Gastrocnemius medialis (tissue), 4 donors: ENCODE data around the gene ANKS1B. TPM values are rescaled to one million over a fixed set of nuclear protein-coding genes. Genes with fewer than 3 reads are reported as not detected.

Experiments used
- ATAC-seq, 2 donors: fragments of 150-250 bp; one replicate each; pipeline ENCODE4 v1.9.1; 2016
- DNase-seq, 2 donors: peaks; one replicate each; pipeline ENCODE4 v3.0.0-alpha.2; 2019
- H3K27ac ChIP-seq, 4 donors: fragments of 200-600 bp; sonication (generic); 1 replicate in 1 of 4; 2 replicates in 3 of 4; pipeline ENCODE4 v1.5.1; 2016 to 2018; ENCODE audit warnings: mild to moderate bottlenecking in 2 of 4, moderate library complexity in 1 of 4
- H3K27me3 ChIP-seq, 3 donors: fragments of 200-600 bp; sonication (generic) in 2 of 3; 1 replicate in 1 of 3; 2 replicates in 2 of 3; pipeline versions ENCODE4 v1.5.1 to v1.6.0; 2016 to 2019; ENCODE audit warnings: mild to moderate bottlenecking in 1 of 3, moderate library complexity in 1 of 3
- H3K36me3 ChIP-seq, 2 donors: fragments of 200-600 bp; sonication (generic) in 1 of 2; one replicate each; pipeline ENCODE4 v1.5.1; 2017 to 2018
- H3K4me1 ChIP-seq, 2 donors: fragments of 200-600 bp; sonication (generic) in 1 of 2; one replicate each; pipeline ENCODE4 v1.5.1; 2016 to 2017; ENCODE audit warnings: mild to moderate bottlenecking in 2 of 2
- H3K4me3 ChIP-seq, 4 donors: fragments of 200-600 bp; sonication (generic) in 3 of 4; 1 replicate in 1 of 4; 2 replicates in 3 of 4; pipeline ENCODE4 v1.5.1; 2016 to 2019; ENCODE audit warnings: mild to moderate bottlenecking in 2 of 4
- H3K9me3 ChIP-seq, 3 donors: fragments of 200-600 bp; sonication (generic) in 2 of 3; 1 replicate in 1 of 3; 2 replicates in 2 of 3; pipeline ENCODE4 v1.5.1; 2016 to 2019
- POLR2A ChIP-seq, 2 donors: fragments of 450-650 bp; IDR thresholded peaks; one replicate each; pipeline ENCODE4 v1.6.1; 2017; ENCODE audit warnings: antibody characterized with exemption in 2 of 2, mild to moderate bottlenecking in 2 of 2, moderate library complexity in 2 of 2
- in situ Hi-C, 4 donors: fragments of 200-750 bp; cut with MboI; loops; one replicate each; pipeline versions ENCODE4 v1.15.0 to v1.8.0; 2017; ENCODE audit warnings: low sequenced_read_pairs in 4 of 4
- intact Hi-C: fragments of 100-400 bp; cut with DNase I; formaldehyde crosslinking; loops from one replicate; pipeline ENCODE4 v1.15.1; 2023; ENCODE audit warnings: low total_unique reads
- total RNA-seq, 4 donors: library from RNA; depleted of rRNA; stranded (reverse); fragments of >200 nt; gene quantifications; one replicate each; pipeline versions ENCODE4 v1.1.0 to v1.2.3, GENCODE V29; 2016
- TF ChIP-seq, protein P1 (sequence below), 5 experiments: fragments of 450-650 bp in 3 of 5; fragments of 200-600 bp in 2 of 5; sonication (generic) in 2 of 5; IDR thresholded peaks in 4 of 5; conservative IDR thresholded peaks in 1 of 5; 1 replicate in 4 of 5; 2 replicates in 1 of 5; pipeline ENCODE4 v1.5.1; 2016 to 2019; ENCODE audit warnings: antibody characterized with exemption in 5 of 5, mild to moderate bottlenecking in 3 of 5, moderate library complexity in 3 of 5

Gene ANKS1B
- total RNA-seq, 4 donors from 2014 or later: 3.9 to 14.5 (median 5.7) TPM

GRCh38 chr12:98752726-98753125 lies 1232.0 kb downstream of the ANKS1B start:
- Histone ChIP-seq H3K9me3 (no peaks in the 10 kb centered on the region), H3K27ac (no peak overlapping the region), H3K27me3 (no peaks in the 10 kb centered on the region), H3K4me1 (peaks cover 0 to 3% of the 10 kb centered on the region in 2 donors), H3K36me3 (no peaks in the 10 kb centered on the region), H3K4me3 (no peak overlapping the region)
- DNase-seq (no peak), ATAC-seq (no peak)
- TF ChIP-seq, protein P1, sequence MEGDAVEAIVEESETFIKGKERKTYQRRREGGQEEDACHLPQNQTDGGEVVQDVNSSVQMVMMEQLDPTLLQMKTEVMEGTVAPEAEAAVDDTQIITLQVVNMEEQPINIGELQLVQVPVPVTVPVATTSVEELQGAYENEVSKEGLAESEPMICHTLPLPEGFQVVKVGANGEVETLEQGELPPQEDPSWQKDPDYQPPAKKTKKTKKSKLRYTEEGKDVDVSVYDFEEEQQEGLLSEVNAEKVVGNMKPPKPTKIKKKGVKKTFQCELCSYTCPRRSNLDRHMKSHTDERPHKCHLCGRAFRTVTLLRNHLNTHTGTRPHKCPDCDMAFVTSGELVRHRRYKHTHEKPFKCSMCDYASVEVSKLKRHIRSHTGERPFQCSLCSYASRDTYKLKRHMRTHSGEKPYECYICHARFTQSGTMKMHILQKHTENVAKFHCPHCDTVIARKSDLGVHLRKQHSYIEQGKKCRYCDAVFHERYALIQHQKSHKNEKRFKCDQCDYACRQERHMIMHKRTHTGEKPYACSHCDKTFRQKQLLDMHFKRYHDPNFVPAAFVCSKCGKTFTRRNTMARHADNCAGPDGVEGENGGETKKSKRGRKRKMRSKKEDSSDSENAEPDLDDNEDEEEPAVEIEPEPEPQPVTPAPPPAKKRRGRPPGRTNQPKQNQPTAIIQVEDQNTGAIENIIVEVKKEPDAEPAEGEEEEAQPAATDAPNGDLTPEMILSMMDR (IDR thresholded peaks at IDR 0.05 in 4 of 5, conservative IDR thresholded peaks at IDR 0.05 in 1 of 5): no peak
- no peak for TF ChIP-seq POLR2A (IDR thresholded peaks at IDR 0.05)
- in situ Hi-C loops: no loop called here
- intact Hi-C loops: no loop called here

DNA sequence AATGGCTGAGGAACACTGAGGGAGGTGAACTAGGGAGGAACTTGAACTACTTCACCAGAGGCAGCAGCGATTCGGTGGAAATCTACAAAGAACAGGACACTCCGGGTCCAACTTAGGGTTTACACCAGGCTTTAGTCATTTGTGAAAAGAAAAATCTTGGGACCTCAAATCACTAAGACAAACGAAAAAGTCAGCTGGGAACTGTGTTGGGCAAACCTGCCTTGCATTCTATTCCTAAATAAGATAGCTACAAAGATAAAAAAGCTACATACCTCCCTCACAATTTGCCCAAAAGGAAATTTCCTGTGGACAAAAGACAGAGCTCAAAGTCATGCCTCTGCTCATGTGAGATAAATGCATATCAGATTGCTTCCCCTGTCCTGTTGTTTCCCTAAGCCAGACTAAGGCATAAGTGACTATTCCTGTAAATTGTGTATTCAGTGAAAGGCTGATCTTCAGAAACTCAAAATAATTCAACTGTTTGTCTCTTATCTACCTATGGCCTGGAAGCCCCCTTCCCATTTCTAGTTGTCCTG lies 1233.1 kb downstream of the ANKS1B start:
- intact Hi-C loops: no loop called here
- DNase-seq (no peak), ATAC-seq (no peak)
- H3K4me1 ChIP-seq: no peaks in the 10 kb centered on the region
- no peaks in the 10 kb centered on the region for H3K36me3 ChIP-seq
- in situ Hi-C loops: no loop called here
- H3K4me3 ChIP-seq: no peak overlapping the region
- TF ChIP-seq, protein P1 (IDR thresholded peaks at IDR 0.05 in 4 of 5, conservative IDR thresholded peaks at IDR 0.05 in 1 of 5): no peak
- TF ChIP-seq POLR2A (IDR thresholded peaks at IDR 0.05): no peak
- H3K9me3 ChIP-seq: no peaks in the 10 kb centered on the region
- H3K27ac ChIP-seq: no peak overlapping the region
- H3K27me3 ChIP-seq: peaks cover 0 to 2% (median 0%) of the 10 kb centered on the region in 3 donors

DNA sequence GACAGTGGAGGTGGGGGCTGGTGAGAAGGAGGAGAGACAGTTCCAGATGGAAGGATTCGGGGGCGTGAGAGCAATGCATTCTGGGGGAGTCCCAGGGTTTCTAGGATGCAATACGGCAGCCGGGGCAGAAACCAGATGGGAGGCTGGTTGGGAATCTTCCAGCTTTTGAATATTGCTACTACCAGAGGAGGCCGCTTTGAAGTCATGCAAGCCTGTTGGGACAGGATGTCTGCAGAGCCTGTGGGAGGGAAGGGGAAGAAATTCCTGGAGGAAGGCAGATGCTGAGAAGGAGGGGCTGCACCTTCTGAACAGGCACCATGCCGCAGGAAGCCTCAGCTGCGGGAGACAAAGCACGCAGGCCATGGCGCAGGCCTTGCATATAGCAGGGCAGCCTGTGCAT lies 1234.2 kb downstream of the ANKS1B start:
- intact Hi-C loops (no loop called here), in situ Hi-C loops (no loop called here)
- H3K27me3 ChIP-seq: peaks cover 0 to 5% (median 0%) of the 10 kb centered on the region in 3 donors

DNA sequence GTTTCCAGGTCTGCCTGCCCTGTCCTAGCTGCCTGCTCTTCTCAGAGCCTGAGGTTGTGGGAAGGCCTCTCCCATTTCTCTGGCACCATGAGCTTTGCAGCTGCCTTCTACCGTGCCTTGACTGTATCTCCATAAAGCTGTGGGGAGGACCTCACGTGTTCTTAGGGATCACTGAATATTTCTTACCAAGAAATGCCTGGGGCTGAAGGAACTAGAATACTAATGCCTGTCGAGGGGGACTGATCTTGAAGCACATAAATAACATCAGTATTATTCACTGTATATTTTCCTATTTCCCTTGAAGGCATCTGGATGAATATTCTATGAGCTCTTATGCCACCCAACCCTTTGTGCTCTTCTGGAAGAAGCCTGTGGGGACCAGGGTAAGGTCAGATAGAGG lies 1236.3 kb downstream of the ANKS1B start:
- no peak for ATAC-seq
- no peaks in the 10 kb centered on the region for H3K36me3 ChIP-seq
- H3K4me1 ChIP-seq: peaks cover 0 to 3% of the 10 kb centered on the region in 2 donors
- DNase-seq: no peak
- intact Hi-C loops (no loop called here), in situ Hi-C loops (loop anchor here in 1 of 4 donors (25.0 kb wide), 2 partner anchors 89 to 239 kb away; no protein-coding TSS in a partner anchor)
- H3K4me3 ChIP-seq: no peak overlapping the region
- H3K27ac ChIP-seq: no peak overlapping the region
- TF ChIP-seq, protein P1 (IDR thresholded peaks at IDR 0.05 in 4 of 5, conservative IDR thresholded peaks at IDR 0.05 in 1 of 5): no peak
- no peak for TF ChIP-seq POLR2A (IDR thresholded peaks at IDR 0.05)
- H3K9me3 ChIP-seq: no peaks in the 10 kb centered on the region
- peaks cover 0 to 5% (median 0%) of the 10 kb centered on the region in 3 donors for H3K27me3 ChIP-seq

More for the DNA sequence above, 1234.2 kb downstream of the ANKS1B start:
- no peak overlapping the region for H3K27ac ChIP-seq
- ATAC-seq (no peak), DNase-seq (no peak)
- H3K4me1 ChIP-seq: peaks cover 0 to 1% of the 10 kb centered on the region in 2 donors
- H3K36me3 ChIP-seq: no peaks in the 10 kb centered on the region
- TF ChIP-seq, protein P1 (IDR thresholded peaks at IDR 0.05 in 4 of 5, conservative IDR thresholded peaks at IDR 0.05 in 1 of 5): no peak
- no peak for TF ChIP-seq POLR2A (IDR thresholded peaks at IDR 0.05)
- no peak overlapping the region for H3K4me3 ChIP-seq
- H3K9me3 ChIP-seq: no peaks in the 10 kb centered on the region
